K562 (cell line): ENCODE results near the gene PRTN3. TPM values are rescaled to one million over a fixed set of nuclear protein-coding genes. Genes with fewer than 3 reads are reported as not detected.

ENCODE experiments used
- CXXC5 ChIP-seq: fragments of 250-450 bp; sonication (Bioruptor Pico); IDR thresholded peaks from 2 replicates; pipeline ENCODE4 v1.8.0; 2022; ENCODE audit warnings: inconsistent platforms, mild to moderate bottlenecking, moderate library complexity
- JUN ChIP-seq, 2 experiments: sonication (generic) in 1 of 2; formaldehyde crosslinking in 1 of 2; IDR thresholded peaks; 2 replicates each; pipeline versions ENCODE4 v1.6.1 to v1.8.0; 2012 to 2022; ENCODE audit warnings: borderline replicate concordance in 2 of 2, mild to moderate bottlenecking in 2 of 2, improper control_type of control experiment in 1 of 2, low read depth in 1 of 2, low read length in 1 of 2, missing genetic modification reagents in 1 of 2
- KLF16 ChIP-seq: IDR thresholded peaks from 2 replicates; pipeline ENCODE4 v1.6.1; 2016; ENCODE audit warnings: antibody characterized with exemption
- NFYB ChIP-seq: IDR thresholded peaks from 2 replicates; pipeline ENCODE4 v1.6.1; 2011; ENCODE audit warnings: mild to moderate bottlenecking, moderate library complexity; ENCODE audit not compliant: insufficient read length; ENCODE audit errors: extremely low read depth
- PHF20 ChIP-seq: fragments of 450-650 bp; IDR thresholded peaks from 2 replicates; pipeline ENCODE4 v1.6.1; 2018; ENCODE audit not compliant: partially characterized antibody
- RBBP5 ChIP-seq: fragments of 200-600 bp; sonication (generic); IDR thresholded peaks from 2 replicates; pipeline ENCODE4 v1.6.1; 2012; ENCODE audit warnings: borderline replicate concordance, mild to moderate bottlenecking, low read length, control low read depth, inconsistent platforms; ENCODE audit not compliant: insufficient read depth, poor library complexity, severe bottlenecking
- RBFOX2 ChIP-seq: fragments of 200-400 bp; formaldehyde crosslinking; IDR thresholded peaks from 2 replicates; pipeline ENCODE4 v1.6.1; 2017; ENCODE audit warnings: low read depth, mild to moderate bottlenecking, low read length, moderate library complexity
- TAL1 ChIP-seq: fragments of 450-650 bp; IDR thresholded peaks from 2 replicates; pipeline ENCODE4 v1.6.1; 2016; ENCODE audit warnings: mild to moderate bottlenecking
- TCF7L2 ChIP-seq: fragments of 150-350 bp; IDR thresholded peaks from 2 replicates; pipeline ENCODE4 v1.6.1; 2016; ENCODE audit warnings: low read depth, mild to moderate bottlenecking, low read length, moderate library complexity
- ZSCAN29 ChIP-seq: fragments of 450-650 bp; IDR thresholded peaks from 2 replicates; pipeline ENCODE4 v1.6.1; 2017
- polyA plus RNA-seq, 8 experiments: library from polyadenylated mRNA; depleted of rRNA in 4 of 8; stranded (reverse) in 5 of 8; unstranded in 3 of 8; fragments of >200 nt; fragmentation: Nextera tagmentation in 2 of 8; fragmentation: Illumina TruSeq in 1 of 8; extraction: Ambion mirVana in 2 of 8; extraction: Trizol in 1 of 8; gene quantifications; 2 replicates each; pipeline versions ENCODE4 v1.2.1 to v1.2.3, GENCODE V29; 2011 to 2014; ENCODE audit warnings: inconsistent platforms in 1 of 8, missing spikeins in 1 of 8
- total RNA-seq, 7 experiments: library from RNA; depleted of rRNA in 6 of 7; stranded (reverse); fragments of >200 nt in 6 of 7; fragmentation: Illumina TruSeq in 2 of 7; extraction: Trizol in 2 of 7; gene quantifications; 2 replicates each; pipeline versions ENCODE4 v1.2.1 to v1.2.3, GENCODE V29; 2011 to 2021; ENCODE audit warnings: low replicate concordance in 1 of 7
- TF ChIP-seq, protein P1 (sequence below): fragments of 450-650 bp; conservative IDR thresholded peaks from 2 replicates; pipeline ENCODE4 v1.6.1; 2016; ENCODE audit warnings: missing genetic modification characterization, low read depth, mild to moderate bottlenecking, control low read depth, missing compliant biosample characterization
- TF ChIP-seq, protein P2 (sequence below): IDR thresholded peaks from 2 replicates; pipeline ENCODE4 v1.6.1; 2012; ENCODE audit warnings: low read depth, low read length, improper control_type of control experiment, borderline replicate concordance
- TF ChIP-seq, protein P3 (sequence below): fragments of 250-450 bp; sonication (Bioruptor Pico); IDR thresholded peaks from 2 replicates; pipeline ENCODE4 v1.8.0; 2022; ENCODE audit warnings: inconsistent platforms

Gene PRTN3
- total and polyA plus RNA-seq, 9 of the 15 experiments (the other 6 are each of a cell fraction or from before 2014, with no cell fraction given), result 0.14 to 0.86 (median 0.43) TPM; not detected in 3

DNA sequence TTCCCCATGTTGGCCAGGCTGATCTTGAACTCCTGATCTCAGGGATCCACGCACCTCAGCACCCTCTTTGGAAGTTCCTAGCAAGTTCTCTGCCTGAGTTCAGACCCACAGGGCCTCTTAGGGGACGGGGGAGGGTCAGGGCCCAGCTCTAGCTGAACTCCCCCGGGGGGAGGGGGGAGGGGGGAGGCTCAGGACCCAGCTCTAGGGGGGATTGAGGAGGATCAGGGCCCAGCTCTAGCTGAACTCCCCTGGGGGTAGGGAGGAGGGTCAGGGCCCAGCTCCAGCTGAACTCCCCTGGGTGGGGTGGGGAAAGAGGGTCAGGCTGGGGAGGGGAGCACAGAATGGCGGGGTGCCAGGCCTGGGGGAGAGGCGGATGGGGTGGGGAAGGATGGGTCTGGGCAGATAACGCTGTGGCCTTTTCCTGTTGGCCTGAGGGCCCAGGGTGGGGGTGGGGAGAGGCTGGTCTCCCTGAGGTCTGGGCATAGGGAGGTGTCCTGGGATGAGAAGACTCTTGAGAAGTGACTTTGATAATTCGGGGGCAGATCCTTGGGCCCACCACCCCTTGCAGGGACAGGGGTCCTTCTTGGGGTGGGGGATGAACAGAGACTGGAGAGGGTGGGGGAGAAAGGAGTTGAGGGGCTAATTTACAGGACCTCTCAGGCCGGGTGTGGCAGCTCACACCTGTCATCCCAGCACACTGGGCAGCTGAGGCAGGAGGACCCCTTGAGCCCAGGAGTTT, 49.1 kb upstream of the PRTN3 start (continued):
- TF ChIP-seq, protein P1, sequence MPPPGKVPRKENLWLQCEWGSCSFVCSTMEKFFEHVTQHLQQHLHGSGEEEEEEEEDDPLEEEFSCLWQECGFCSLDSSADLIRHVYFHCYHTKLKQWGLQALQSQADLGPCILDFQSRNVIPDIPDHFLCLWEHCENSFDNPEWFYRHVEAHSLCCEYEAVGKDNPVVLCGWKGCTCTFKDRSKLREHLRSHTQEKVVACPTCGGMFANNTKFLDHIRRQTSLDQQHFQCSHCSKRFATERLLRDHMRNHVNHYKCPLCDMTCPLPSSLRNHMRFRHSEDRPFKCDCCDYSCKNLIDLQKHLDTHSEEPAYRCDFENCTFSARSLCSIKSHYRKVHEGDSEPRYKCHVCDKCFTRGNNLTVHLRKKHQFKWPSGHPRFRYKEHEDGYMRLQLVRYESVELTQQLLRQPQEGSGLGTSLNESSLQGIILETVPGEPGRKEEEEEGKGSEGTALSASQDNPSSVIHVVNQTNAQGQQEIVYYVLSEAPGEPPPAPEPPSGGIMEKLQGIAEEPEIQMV (tag), result 0 out of 2 replicates have a peak, but pooled peaks have one; percentile 34
- TF ChIP-seq, protein P2, sequence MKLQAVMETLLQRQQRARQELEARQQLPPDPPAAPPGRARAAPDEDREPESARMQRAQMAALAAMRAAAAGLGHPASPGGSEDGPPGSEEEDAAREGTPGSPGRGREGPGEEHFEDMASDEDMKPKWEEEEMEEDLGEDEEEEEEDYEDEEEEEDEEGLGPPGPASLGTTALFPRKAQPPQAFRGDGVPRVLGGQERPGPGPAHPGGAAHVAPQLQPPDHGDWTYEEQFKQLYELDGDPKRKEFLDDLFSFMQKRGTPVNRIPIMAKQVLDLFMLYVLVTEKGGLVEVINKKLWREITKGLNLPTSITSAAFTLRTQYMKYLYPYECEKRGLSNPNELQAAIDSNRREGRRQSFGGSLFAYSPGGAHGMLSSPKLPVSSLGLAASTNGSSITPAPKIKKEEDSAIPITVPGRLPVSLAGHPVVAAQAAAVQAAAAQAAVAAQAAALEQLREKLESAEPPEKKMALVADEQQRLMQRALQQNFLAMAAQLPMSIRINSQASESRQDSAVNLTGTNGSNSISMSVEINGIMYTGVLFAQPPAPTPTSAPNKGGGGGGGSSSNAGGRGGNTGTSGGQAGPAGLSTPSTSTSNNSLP, result no peak
- no peak for TF ChIP-seq RBBP5
- 0 out of 2 replicates have a peak, but pooled peaks have one; percentile 12 for TF ChIP-seq CXXC5
- TF ChIP-seq PHF20, result peak; percentile 29
- TF ChIP-seq RBFOX2, result peak; percentile 48; the same call in 1 of the 2 replicates
- no peak for TF ChIP-seq ZSCAN29
- TF ChIP-seq TAL1, result peak; percentile 52; the same call in 1 of the 2 replicates
- peak; percentile 75 for TF ChIP-seq KLF16
- TF ChIP-seq, protein P3, sequence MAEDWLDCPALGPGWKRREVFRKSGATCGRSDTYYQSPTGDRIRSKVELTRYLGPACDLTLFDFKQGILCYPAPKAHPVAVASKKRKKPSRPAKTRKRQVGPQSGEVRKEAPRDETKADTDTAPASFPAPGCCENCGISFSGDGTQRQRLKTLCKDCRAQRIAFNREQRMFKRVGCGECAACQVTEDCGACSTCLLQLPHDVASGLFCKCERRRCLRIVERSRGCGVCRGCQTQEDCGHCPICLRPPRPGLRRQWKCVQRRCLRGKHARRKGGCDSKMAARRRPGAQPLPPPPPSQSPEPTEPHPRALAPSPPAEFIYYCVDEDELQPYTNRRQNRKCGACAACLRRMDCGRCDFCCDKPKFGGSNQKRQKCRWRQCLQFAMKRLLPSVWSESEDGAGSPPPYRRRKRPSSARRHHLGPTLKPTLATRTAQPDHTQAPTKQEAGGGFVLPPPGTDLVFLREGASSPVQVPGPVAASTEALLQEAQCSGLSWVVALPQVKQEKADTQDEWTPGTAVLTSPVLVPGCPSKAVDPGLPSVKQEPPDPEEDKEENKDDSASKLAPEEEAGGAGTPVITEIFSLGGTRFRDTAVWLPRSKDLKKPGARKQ (CRISPR knock-in tag), result no peak
- TF ChIP-seq JUN (IDR thresholded peaks at IDR 0.05; ENCODE audit: borderline replicate concordance, low read depth, low read length), result no peak
- no peak for TF ChIP-seq JUN (CRISPR knock-in tag; IDR thresholded peaks at IDR 0.05; ENCODE audit: borderline replicate concordance)
- TF ChIP-seq NFYB, result no peak
- TF ChIP-seq TCF7L2, result no peak
